Measurements from ENCODE around the gene IRF3.

DNA sequence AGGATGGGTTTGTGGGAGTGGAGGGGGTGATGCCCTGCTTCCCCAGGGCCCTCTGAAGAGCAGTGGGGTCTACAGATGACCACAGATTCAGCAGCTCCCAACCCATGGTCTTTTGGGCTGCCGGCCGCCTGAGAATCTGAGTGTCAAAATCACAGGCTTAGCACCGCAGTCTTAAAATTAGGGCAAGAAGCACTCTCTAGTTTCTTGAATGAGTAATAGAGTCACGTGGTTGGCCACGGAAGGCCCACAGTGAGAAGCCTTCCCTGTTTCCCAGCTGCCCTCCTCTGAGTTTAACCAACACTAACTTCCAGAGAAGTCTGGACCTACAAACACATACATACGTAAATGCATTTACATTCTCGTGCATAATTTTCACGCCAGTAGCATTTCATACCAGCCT lies 16.6 kb upstream of the IRF3 start:
- TF ChIP-seq, protein P1, sequence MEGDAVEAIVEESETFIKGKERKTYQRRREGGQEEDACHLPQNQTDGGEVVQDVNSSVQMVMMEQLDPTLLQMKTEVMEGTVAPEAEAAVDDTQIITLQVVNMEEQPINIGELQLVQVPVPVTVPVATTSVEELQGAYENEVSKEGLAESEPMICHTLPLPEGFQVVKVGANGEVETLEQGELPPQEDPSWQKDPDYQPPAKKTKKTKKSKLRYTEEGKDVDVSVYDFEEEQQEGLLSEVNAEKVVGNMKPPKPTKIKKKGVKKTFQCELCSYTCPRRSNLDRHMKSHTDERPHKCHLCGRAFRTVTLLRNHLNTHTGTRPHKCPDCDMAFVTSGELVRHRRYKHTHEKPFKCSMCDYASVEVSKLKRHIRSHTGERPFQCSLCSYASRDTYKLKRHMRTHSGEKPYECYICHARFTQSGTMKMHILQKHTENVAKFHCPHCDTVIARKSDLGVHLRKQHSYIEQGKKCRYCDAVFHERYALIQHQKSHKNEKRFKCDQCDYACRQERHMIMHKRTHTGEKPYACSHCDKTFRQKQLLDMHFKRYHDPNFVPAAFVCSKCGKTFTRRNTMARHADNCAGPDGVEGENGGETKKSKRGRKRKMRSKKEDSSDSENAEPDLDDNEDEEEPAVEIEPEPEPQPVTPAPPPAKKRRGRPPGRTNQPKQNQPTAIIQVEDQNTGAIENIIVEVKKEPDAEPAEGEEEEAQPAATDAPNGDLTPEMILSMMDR (IDR thresholded peaks at IDR 0.05; ENCODE audit: insufficient read depth, low read length, poor library complexity, severe bottlenecking) = no peak
- no peak for TF ChIP-seq EZH2phosphoT487 (conservative IDR thresholded peaks at IDR 0.05; ENCODE audit: low read length)
